IPS-NIHi11 (cell line): ENCODE results near the gene SDR9C7.
"Not testable (repeated sequence)": the region's sequence is repeated elsewhere in the genome, so short reads cannot be mapped to it uniquely, and the experiment has no call there.

Experiments
- DNase-seq: peaks from one replicate; pipeline ENCODE4 v3.0.0; 2012; ENCODE audit warnings: mixed read lengths, low spot score

The SDR9C7 gene

GRCh38 chr12:56933826-56934625 is at the start of gene SDR9C7:
TSS of gene SDR9C7 (minus strand) at chr12:56934408. CDS start at chr12:56934261, 147 bp downstream.
- no peak for DNase-seq

GRCh38 chr12:56983386-56983785 is 49.2 kb upstream of the SDR9C7 start:
- no peak for DNase-seq

DNA sequence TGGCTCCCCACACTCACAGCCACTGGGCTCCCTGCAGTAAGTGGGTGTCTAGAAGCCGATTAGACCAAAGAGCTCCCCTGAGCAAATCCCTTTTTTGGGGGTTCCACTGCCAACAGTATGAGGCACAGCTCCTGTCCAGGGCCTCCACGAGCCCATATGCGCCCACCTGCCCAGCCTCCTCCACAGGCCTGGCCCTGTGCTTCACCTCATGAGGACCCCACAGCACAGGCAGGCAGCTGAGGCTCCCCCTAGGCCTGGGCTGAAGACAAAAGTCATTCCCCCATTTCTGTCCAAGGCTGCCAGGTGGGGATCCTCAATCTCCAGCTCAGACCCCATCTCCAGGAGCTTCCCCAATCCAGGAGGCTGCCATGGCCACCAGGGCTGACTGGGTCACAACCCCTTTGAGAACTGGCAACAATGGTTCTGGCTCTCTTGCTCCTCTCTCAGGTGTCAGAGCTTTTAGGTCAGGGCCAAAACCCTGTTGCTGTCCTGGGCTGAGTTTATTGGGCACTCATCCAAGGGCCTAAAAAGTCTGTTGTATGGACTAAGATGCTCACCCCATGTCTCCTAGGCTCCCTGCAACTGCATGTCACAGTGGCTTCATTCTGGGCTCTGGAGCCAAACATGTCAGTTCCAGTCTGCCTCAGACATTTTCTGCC is 48.5 kb upstream of the SDR9C7 start:
- DNase-seq = not testable (repeated sequence)

DNA sequence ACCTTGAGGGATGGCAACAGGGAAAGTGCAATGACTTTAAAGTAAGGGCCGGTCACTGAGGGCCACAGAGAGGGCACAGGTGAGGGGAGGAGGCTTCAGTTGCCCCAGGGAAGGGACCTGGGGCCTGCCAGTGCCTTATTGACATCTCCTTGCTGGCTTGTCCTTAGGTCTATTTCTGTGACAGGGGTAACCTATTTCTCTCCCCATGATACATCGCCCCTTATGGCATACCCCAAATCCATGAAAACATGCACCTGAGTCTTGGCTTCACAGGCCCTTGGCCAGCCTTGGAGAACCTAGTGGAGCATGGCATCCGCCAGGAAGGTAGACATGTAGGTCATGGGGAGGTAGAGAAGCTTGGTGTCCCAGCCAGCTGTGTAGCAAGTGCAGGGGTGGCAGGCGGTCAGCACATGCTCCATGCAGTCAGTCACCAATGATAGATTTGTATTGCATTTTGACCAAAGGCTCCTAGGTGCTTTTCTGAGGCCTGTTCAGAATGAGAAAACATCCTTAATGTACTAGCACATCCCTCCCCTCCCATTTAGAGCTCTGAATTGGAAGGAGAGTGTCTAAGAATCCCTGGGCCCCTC is 46.8 kb upstream of the SDR9C7 start:
- no peak for DNase-seq

GRCh38 chr12:56980268-56980667 is 46.1 kb upstream of the SDR9C7 start:
- DNase-seq = no peak

- DNase-seq = no peak
Observed at GRCh38 chr12:56979628-56980027, 45.4 kb upstream of the SDR9C7 start.

- DNase-seq = no peak
Observed at GRCh38 chr12:56978397-56979138, 44.4 kb upstream of the SDR9C7 start.

DNA sequence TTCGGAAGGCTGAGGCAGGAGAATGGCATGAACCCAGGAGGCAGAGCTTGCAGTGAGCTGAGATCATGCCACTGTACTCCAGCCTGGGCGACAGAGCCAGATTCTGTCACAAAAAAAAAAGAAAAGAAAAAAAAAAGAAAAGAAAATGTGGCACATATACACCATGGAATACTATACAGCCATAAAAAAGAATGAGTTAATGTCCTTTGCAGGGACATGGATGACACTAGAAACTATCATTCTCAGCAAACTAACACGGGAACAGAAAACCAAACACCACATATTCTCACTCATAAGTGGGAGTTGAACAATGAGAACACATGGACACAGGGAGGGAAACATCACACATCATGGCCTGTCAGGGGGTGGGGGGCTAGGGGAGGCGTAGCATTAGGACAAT is 43.2 kb upstream of the SDR9C7 start:
- not testable (repeated sequence) for DNase-seq

DNA sequence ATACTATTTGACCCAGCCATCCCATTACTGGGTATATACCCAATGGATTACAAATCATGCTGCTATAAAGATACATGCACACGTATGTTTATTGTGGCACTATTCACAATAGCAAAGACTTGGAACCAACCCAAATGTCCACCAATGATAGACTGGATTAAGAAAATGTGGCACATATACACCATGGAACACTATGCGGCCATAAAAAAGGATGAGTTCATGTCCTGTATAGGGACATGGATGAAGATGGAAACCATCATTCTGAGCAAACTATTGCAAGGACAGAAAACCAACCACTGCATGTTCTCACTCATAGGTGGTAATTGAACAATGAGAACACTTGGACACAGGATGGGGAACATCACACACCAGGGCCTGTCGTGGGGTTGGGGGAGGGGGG is 40.0 kb upstream of the SDR9C7 start:
- DNase-seq = not testable (repeated sequence)

DNA sequence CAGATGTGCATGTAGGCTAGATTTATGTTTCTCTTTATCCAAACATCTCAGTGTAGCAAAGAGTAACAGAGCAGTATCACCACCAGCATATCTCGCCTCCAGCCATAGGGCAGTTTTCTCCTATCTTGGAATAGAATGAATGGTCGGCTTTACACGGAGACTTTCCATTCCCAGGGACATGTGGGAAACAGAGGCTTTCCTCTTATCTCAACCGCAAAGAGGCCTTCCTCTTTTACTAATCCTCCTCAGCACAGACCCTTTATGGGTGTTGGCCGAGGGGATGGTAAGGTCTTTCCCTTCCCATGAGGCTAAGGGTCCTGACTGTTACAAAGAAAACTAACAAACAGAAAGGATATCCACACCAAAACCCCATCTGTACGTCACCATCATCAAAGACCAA is 34.7 kb upstream of the SDR9C7 start:
- not testable (repeated sequence) for DNase-seq

- not testable (repeated sequence) for DNase-seq
Observed at GRCh38 chr12:56965997-56966642, 31.9 kb upstream of the SDR9C7 start.

GRCh38 chr12:56965124-56965523 is 30.9 kb upstream of the SDR9C7 start:
- not testable (repeated sequence) for DNase-seq

GRCh38 chr12:56963557-56963956 is 29.3 kb upstream of the SDR9C7 start:
- DNase-seq = not testable (repeated sequence)

DNA sequence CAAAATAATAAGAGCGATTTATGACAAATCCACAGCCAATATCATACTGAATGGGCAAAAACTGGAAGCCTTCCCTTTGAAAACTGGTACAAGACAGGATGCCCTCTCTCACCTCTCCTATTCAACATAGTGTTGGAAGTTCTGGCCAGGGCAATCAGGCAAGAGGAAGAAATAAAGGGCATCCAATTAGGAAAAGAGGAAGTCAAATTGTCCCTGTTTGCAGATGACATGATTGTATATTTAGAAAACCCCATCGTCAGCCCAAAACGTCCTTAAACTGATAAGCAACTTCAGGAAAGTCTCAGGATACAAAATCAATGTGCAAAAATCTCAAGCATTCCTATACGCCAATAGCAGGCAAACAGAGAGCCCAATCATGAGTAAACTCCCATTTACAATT is 28.0 kb upstream of the SDR9C7 start:
- not testable (repeated sequence) for DNase-seq

GRCh38 chr12:56958422-56958821 is 24.2 kb upstream of the SDR9C7 start:
- no peak for DNase-seq

- DNase-seq = peak; percentile 4
Observed at GRCh38 chr12:56957229-56958052, 23.2 kb upstream of the SDR9C7 start, which contains the start of gene RDH16. TSS of gene RDH16 (minus strand) at chr12:56957608. CDS start at chr12:56957462, 146 bp downstream.

- no peak for DNase-seq
Observed at GRCh38 chr12:56955631-56956256, 21.5 kb upstream of the SDR9C7 start.

- DNase-seq = no peak
Observed at GRCh38 chr12:56954958-56955355, 20.7 kb upstream of the SDR9C7 start.

DNA sequence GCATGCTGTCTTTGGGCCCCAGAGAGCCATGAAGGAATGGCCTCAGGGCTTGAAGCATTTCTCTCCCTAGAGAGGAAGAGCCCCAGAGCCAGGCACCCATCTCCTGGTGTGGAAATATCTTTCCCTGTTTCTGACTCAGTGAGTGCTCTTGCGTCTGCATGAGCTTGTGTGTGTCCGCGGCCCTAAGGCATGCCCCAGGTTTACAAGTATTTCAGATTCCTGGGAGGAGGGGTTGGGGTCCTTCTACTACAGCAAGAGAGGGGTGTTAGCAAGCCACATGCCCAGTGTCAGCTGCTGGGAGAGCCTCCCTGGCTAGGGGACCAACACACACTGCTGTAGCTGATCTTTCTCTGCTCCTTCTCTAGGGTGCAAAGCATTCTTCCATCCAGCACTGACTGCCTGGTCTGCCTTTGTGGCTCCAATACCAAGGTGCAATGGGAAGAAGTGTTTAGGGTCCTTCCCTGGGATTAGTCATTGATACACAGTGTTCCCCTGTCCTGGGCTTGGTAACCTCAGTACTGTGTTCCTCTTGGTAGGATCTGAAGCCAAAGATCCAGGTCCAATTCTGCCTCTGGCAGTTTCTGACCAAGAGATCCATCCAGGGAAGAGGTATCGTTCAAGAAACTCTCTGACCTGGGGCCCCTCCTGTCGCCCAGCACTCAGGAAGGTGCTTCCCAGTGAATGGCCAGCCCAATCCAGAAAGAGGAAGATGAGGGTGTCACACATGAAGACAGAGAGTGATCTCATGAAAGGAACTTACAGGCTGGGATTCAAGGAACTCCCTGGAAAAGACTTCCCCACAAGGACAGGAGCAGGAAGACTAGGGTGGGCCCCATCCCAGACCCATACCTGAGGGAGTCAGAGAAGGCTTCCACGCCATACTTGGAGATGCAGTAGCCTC is 20.1 kb upstream of the SDR9C7 start:
- DNase-seq = peak; percentile 1
